Pons (tissue), 1 donor: ENCODE data around the gene ATP6AP1.
"Not testable (repeated sequence)": the region's sequence is repeated elsewhere in the genome, so short reads cannot be mapped to it uniquely, and the experiment has no call there.

Source experiments
- DNase-seq: peaks from one replicate; pipeline ENCODE4 v3.0.0-alpha.2; 2016; ENCODE audit warnings: low spot score

Gene ATP6AP1

GRCh38 chrX:154399527-154400368 is 28.7 kb upstream of the ATP6AP1 start:
- DNase-seq: no peak

- not testable (repeated sequence) for DNase-seq
Measured at GRCh38 chrX:154400369-154400817, 28.1 kb upstream of the ATP6AP1 start.

- no peak for DNase-seq
Measured at GRCh38 chrX:154401045-154401799, 27.3 kb upstream of the ATP6AP1 start.

GRCh38 chrX:154401918-154402621 is 26.4 kb upstream of the ATP6AP1 start:
- DNase-seq: no peak

GRCh38 chrX:154402622-154403127 is 25.8 kb upstream of the ATP6AP1 start:
- DNase-seq: no peak

GRCh38 chrX:154403192-154403591 is 25.3 kb upstream of the ATP6AP1 start:
- DNase-seq: no peak

GRCh38 chrX:154403858-154404257 is 24.6 kb upstream of the ATP6AP1 start:
- no peak for DNase-seq

GRCh38 chrX:154404625-154405192 is 23.8 kb upstream of the ATP6AP1 start:
- no peak for DNase-seq

GRCh38 chrX:154408659-154409221 is 19.7 kb upstream of the ATP6AP1 start:
- DNase-seq: no peak

GRCh38 chrX:154409222-154409871 is 19.1 kb upstream of the ATP6AP1 start, which contains the start of gene DNASE1L1:
Gene DNASE1L1 (minus strand): TSS chrX:154409254. CDS start chrX:154405568, 3,686 bp downstream.
- peak; percentile 30 for DNase-seq

- DNase-seq: no peak
Measured at GRCh38 chrX:154411981-154412340, 16.5 kb upstream of the ATP6AP1 start.

GRCh38 chrX:154412468-154412867 is 16.0 kb upstream of the ATP6AP1 start:
- no peak for DNase-seq

- DNase-seq: no peak
Measured at GRCh38 chrX:154413142-154413541, 15.3 kb upstream of the ATP6AP1 start.

- no peak for DNase-seq
Measured at GRCh38 chrX:154417157-154417556, 11.3 kb upstream of the ATP6AP1 start.

GRCh38 chrX:154419189-154419588 is 9.3 kb upstream of the ATP6AP1 start:
- no peak for DNase-seq

- DNase-seq: no peak
Measured at GRCh38 chrX:154419688-154420401, 8.6 kb upstream of the ATP6AP1 start.

GRCh38 chrX:154420402-154420756 is 8.1 kb upstream of the ATP6AP1 start:
- no peak for DNase-seq

GRCh38 chrX:154426916-154427770 is 1.3 kb upstream of the ATP6AP1 start:
- DNase-seq: no peak

- no peak for DNase-seq
Measured at GRCh38 chrX:154429711-154430110, 1.2 kb downstream of the ATP6AP1 start.
